SU-DHL-6 (cell line): ENCODE results near the gene ZFAND6.

Experiments
- CTCF ChIP-seq: fragments of 200-600 bp; sonication (generic); IDR thresholded peaks from one replicate; pipeline ENCODE4 v1.5.1; 2017; ENCODE audit warnings: antibody characterized with exemption, mild to moderate bottlenecking, low read length, moderate library complexity; ENCODE audit not compliant: insufficient read depth, poor library complexity, severe bottlenecking
- EZH2phosphoT487 ChIP-seq: fragments of 200-600 bp; sonication (generic), shearing (Covaris generic); conservative IDR thresholded peaks from 2 replicates; pipeline ENCODE4 v1.6.1; 2018; ENCODE audit warnings: mild to moderate bottlenecking, antibody characterized with exemption, low read length, moderate library complexity, mixed read lengths

DNA sequence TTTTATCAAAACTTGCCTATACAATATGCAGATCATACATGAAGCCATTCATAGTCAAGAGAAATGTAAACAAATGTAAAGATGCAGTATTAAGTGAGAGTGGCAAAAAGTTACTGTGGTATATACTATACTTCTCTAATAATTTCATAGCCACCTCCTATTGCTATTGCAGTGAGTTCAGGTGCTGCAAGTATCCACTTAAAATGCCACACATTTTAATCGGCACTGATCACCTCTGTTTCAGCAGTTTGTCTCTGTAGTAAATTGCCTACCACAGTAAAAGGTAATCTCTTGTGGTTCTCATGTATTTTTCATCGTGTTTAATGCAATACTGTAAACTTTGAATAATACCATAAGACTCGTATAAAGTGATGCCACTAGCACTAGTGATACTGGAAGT, 72.9 kb downstream of the ZFAND6 start:
- no peak for TF ChIP-seq CTCF
- no peak for TF ChIP-seq EZH2phosphoT487
